ENCODE measurements around the gene ABL1.
"Not testable (repeated sequence)": the region's sequence is repeated elsewhere in the genome, so short reads cannot be mapped to it uniquely, and the experiment has no call there.

The ABL1 gene

GRCh38 chr9:130905125-130905901 is 70.3 kb downstream of the ABL1 start:
- Mint-ChIP-seq H3K4me1 (no peaks in the 10 kb centered on the region), H3K9me3 (no peaks in the 10 kb centered on the region), H3K27ac (peak overlapping the region; percentile 11 to 27), H3K4me3 (no peak overlapping the region), H3K27me3 (no peaks in the 10 kb centered on the region)
- DNase-seq: no peak
- ATAC-seq: no peak

- Mint-ChIP-seq H3K27ac (peak overlapping the region in 1 of 2 donors; percentile 27), H3K4me1 (no peaks in the 10 kb centered on the region), H3K4me3 (no peak overlapping the region), H3K9me3 (no peaks in the 10 kb centered on the region), H3K27me3 (no peaks in the 10 kb centered on the region)
- no peak for DNase-seq
- ATAC-seq: no peak
Observed at GRCh38 chr9:130905902-130906734, 71.1 kb downstream of the ABL1 start.

GRCh38 chr9:130906735-130907416 is 71.8 kb downstream of the ABL1 start:
- Mint-ChIP-seq H3K27ac (peak overlapping the region in 1 of 2 donors; percentile 34), H3K27me3 (no peaks in the 10 kb centered on the region), H3K4me1 (no peaks in the 10 kb centered on the region), H3K4me3 (no peak overlapping the region), H3K9me3 (no peaks in the 10 kb centered on the region)
- ATAC-seq (no peak), DNase-seq (no peak)

- Mint-ChIP-seq H3K4me1 (no peaks in the 10 kb centered on the region), H3K9me3 (no peaks in the 10 kb centered on the region), H3K27ac (no peak overlapping the region), H3K4me3 (no peak overlapping the region), H3K27me3 (no peaks in the 10 kb centered on the region)
- ATAC-seq (peak; percentile 59), DNase-seq (no peak)
Observed at GRCh38 chr9:130908146-130908877, 73.3 kb downstream of the ABL1 start.

GRCh38 chr9:130908878-130909355 is 73.9 kb downstream of the ABL1 start:
- no peaks in the 10 kb centered on the region for H3K9me3 Mint-ChIP-seq
- no peaks in the 10 kb centered on the region for H3K4me1 Mint-ChIP-seq
- H3K27me3 Mint-ChIP-seq: no peaks in the 10 kb centered on the region
- no peak overlapping the region for H3K4me3 Mint-ChIP-seq
- ATAC-seq (peak; percentile 24), DNase-seq (no peak)
- H3K27ac Mint-ChIP-seq: no peak overlapping the region

GRCh38 chr9:130910041-130910440 is 75.0 kb downstream of the ABL1 start:
- not testable (repeated sequence) for H3K27ac Mint-ChIP-seq, H3K4me1 Mint-ChIP-seq, H3K9me3 Mint-ChIP-seq, H3K27me3 Mint-ChIP-seq, DNase-seq, H3K4me3 Mint-ChIP-seq, ATAC-seq

- not testable (repeated sequence) for H3K9me3 Mint-ChIP-seq, DNase-seq, ATAC-seq, H3K4me1 Mint-ChIP-seq, H3K4me3 Mint-ChIP-seq, H3K27ac Mint-ChIP-seq, H3K27me3 Mint-ChIP-seq
Observed at GRCh38 chr9:130910670-130911069, 75.6 kb downstream of the ABL1 start.

- DNase-seq: no peak
- ATAC-seq: no peak
- Mint-ChIP-seq H3K27ac (no peak overlapping the region), H3K27me3 (peaks cover 6% of the 10 kb centered on the region), H3K4me3 (no peak overlapping the region), H3K4me1 (no peaks in the 10 kb centered on the region), H3K9me3 (no peaks in the 10 kb centered on the region)
Observed at GRCh38 chr9:130911254-130912049, 76.4 kb downstream of the ABL1 start.

GRCh38 chr9:130912932-130913598 is 78.0 kb downstream of the ABL1 start:
- H3K9me3 Mint-ChIP-seq: no peaks in the 10 kb centered on the region
- H3K4me3 Mint-ChIP-seq: no peak overlapping the region
- DNase-seq (no peak), ATAC-seq (no peak)
- no peaks in the 10 kb centered on the region for H3K4me1 Mint-ChIP-seq
- H3K27ac Mint-ChIP-seq: no peak overlapping the region
- peaks cover 6% of the 10 kb centered on the region for H3K27me3 Mint-ChIP-seq

GRCh38 chr9:130913599-130914416 is 78.8 kb downstream of the ABL1 start:
- no peak overlapping the region for H3K4me3 Mint-ChIP-seq
- no peak for ATAC-seq

GRCh38 chr9:130914417-130915095 is 79.5 kb downstream of the ABL1 start:
- DNase-seq: no peak
- Mint-ChIP-seq H3K27ac (no peak overlapping the region), H3K9me3 (no peaks in the 10 kb centered on the region), H3K4me3 (no peak overlapping the region), H3K4me1 (no peaks in the 10 kb centered on the region), H3K27me3 (peaks cover 6% of the 10 kb centered on the region)
- ATAC-seq: no peak

More at GRCh38 chr9:130913599-130914416, 78.8 kb downstream of the ABL1 start:
- Mint-ChIP-seq H3K27me3 (peaks cover 6% of the 10 kb centered on the region), H3K27ac (no peak overlapping the region), H3K4me1 (no peaks in the 10 kb centered on the region), H3K9me3 (no peaks in the 10 kb centered on the region)
- DNase-seq: no peak

- H3K27me3 Mint-ChIP-seq: peaks cover 6% of the 10 kb centered on the region
- H3K9me3 Mint-ChIP-seq: no peaks in the 10 kb centered on the region
- H3K27ac Mint-ChIP-seq: no peak overlapping the region
- no peak overlapping the region for H3K4me3 Mint-ChIP-seq
- no peaks in the 10 kb centered on the region for H3K4me1 Mint-ChIP-seq
- no peak for DNase-seq
- no peak for ATAC-seq
Observed at GRCh38 chr9:130915096-130915447, 80.0 kb downstream of the ABL1 start.

All from stimulated activated naive CD8-positive, alpha-beta T cell treated with anti-CD3 and anti-CD28 coated beads, Interleukin-15, amount 100 ng/mL, for 72 hours (primary cell).